Karpas-422 (cell line): ENCODE measurements around the gene GSK3A. TPM values are rescaled to one million over a fixed set of nuclear protein-coding genes. Genes with fewer than 3 reads are reported as not detected.

ENCODE experiments used
- DNase-seq: peaks from one replicate; pipeline ENCODE4 v3.0.0-alpha.2; 2015
- H2AFZ ChIP-seq: fragments of 200-600 bp; sonication (generic); 2 replicates; pipeline ENCODE4 v1.6.1; 2014; ENCODE audit warnings: antibody characterized with exemption, low read length, mixed read lengths
- H3K27ac ChIP-seq: fragments of 200-600 bp; sonication (generic); 2 replicates; pipeline ENCODE4 v1.5.1; 2014; ENCODE audit warnings: mild to moderate bottlenecking, low read length, moderate library complexity
- H3K27me3 ChIP-seq: fragments of 200-600 bp; sonication (generic); 2 replicates; pipeline ENCODE4 v1.6.1; 2014; ENCODE audit warnings: low read length, mixed read lengths
- H3K36me3 ChIP-seq: fragments of 200-600 bp; sonication (generic); 2 replicates; pipeline ENCODE4 v1.6.1; 2014; ENCODE audit warnings: low read length, mixed read lengths; ENCODE audit not compliant: insufficient read depth
- H3K4me1 ChIP-seq: fragments of 200-600 bp; sonication (generic); 2 replicates; pipeline ENCODE4 v1.6.1; 2014; ENCODE audit warnings: mild to moderate bottlenecking, low read length, mixed read lengths
- H3K4me2 ChIP-seq: fragments of 200-600 bp; sonication (generic); 2 replicates; pipeline ENCODE4 v1.6.1; 2014; ENCODE audit warnings: low read length, low read depth, mild to moderate bottlenecking; ENCODE audit not compliant: poor library complexity, severe bottlenecking
- H3K4me3 ChIP-seq: fragments of 200-600 bp; sonication (generic); 2 replicates; pipeline ENCODE4 v1.5.1; 2014; ENCODE audit warnings: mild to moderate bottlenecking, antibody characterized with exemption, low read length, mixed read lengths
- H3K79me2 ChIP-seq: fragments of 200-600 bp; sonication (generic); 2 replicates; pipeline ENCODE4 v1.6.1; 2014; ENCODE audit warnings: mild to moderate bottlenecking, low read length, mixed read lengths
- H3K9ac ChIP-seq: fragments of 200-600 bp; sonication (generic); 2 replicates; pipeline ENCODE4 v1.6.0; 2014; ENCODE audit warnings: low read length
- H3K9me2 ChIP-seq: fragments of 200-600 bp; sonication (generic), shearing (Covaris generic); replicated peaks from 2 replicates; pipeline ENCODE4 v1.6.0; 2014; ENCODE audit warnings: mild to moderate bottlenecking, low read length, moderate library complexity; ENCODE audit not compliant: insufficient read depth
- H3K9me3 ChIP-seq: fragments of 300-700, 200-600 bp; sonication (generic); 2 replicates; pipeline ENCODE4 v1.6.1; 2014; ENCODE audit warnings: low read length, mixed read lengths
- H4K20me1 ChIP-seq: fragments of 200-600 bp; sonication (generic); 2 replicates; pipeline ENCODE4 v1.6.1; 2014; ENCODE audit warnings: mild to moderate bottlenecking, antibody characterized with exemption, low read length, low read depth; ENCODE audit not compliant: insufficient read depth
- total RNA-seq: library from RNA; depleted of rRNA; stranded (reverse); fragments of >200 nt; shearing (Covaris generic); gene quantifications from 2 replicates; pipeline ENCODE4 v1.2.3, GENCODE V29; 2014; ENCODE audit warnings: low replicate concordance

GSK3A gene
- total RNA-seq, 1 experiment from 2014 or later: 29.3 TPM

DNA sequence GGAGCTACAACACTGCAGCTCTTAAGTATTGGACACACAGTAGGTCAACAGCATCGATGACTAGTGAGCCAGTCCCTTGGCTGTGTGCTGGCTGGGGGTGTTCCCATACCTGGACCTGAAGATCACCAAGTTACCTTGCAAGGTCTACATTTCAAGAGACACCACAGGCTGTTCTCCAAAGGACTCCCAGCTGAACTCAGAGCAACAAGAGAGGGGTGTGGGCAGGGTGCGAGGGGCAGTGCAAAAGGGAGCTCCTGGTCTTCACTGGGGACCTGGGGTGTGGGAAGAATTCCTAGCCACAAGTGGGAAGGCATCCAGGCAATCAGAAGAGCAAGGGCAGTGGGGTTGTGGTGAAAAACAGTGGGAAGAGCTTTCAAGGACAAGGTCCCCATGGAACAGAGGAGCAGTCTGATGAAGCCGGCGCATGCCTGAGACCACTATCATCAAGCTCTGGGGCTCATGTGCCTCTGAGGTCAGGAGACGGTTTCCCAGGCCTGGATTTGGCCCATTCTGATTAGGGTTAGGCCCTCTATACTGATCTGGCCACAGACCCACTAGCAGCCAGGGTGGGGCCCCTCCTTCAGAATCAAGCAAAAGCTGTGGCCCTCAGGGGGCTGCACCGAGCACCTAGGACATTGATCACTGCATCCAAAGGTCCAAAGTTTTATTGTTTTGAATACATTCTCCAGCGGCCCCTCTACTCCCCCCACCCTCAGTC is 4.7 kb upstream of the GSK3A start:
- Histone ChIP-seq H3K9me2 (no peaks in the 10 kb centered on the region), H3K4me1 (peaks cover 16% of the 10 kb centered on the region), H3K36me3 (0 out of 2 replicates have a peak, but pooled peaks cover 7% of the 10 kb centered on the region), H4K20me1 (peaks cover 12% of the 10 kb centered on the region), H3K9me3 (no peaks in the 10 kb centered on the region), H3K9ac (no peak overlapping the region), H3K79me2 (peaks cover 18% of the 10 kb centered on the region), H3K27me3 (no peaks in the 10 kb centered on the region), H3K27ac (0 out of 2 replicates have a peak overlapping the region, but pooled peaks have one; percentile 27), H3K4me2 (no peak overlapping the region), H3K4me3 (no peak overlapping the region), H2AFZ (no peak overlapping the region)
- no peak for DNase-seq

DNA sequence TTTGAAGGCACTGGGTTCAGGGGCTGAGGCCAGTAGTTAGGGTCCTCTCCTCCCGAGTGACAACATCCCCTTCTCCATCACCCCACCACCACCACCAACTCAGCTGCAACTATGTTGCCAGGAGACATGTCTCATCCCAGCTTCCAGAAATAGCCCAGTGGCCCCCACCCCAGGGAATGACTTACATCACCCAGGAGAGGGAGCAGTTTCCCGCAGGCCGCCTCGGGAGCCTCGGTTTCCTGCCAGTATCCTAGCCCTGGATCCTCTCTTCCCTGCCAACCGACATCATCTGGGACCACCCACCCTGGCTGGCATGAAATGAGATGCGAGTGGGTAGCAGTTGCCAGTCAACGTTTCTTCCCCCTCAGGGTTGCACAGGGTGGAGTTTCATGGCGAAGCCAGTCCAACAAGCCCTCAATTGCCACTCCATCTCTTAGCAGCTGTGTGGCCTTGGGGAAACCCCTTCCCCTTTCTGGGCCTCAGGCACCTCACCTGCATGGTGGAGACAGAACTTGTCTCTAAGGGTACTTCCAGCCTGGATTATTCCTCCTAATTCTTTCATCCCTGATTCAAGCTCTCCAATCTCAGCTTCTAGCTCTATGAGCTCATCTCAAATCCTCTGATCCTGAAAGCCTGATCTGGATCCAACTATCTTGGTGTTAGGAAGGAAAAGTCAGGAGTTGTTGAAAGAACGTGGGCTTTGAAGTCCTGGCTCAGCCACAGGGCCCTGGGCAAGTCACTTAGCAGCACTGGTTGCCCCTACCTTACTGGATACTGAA is 3.9 kb upstream of the GSK3A start:
- no peaks in the 10 kb centered on the region for H3K9me3 ChIP-seq
- no peak overlapping the region for H3K9ac ChIP-seq
- H3K9me2 ChIP-seq: no peaks in the 10 kb centered on the region
- H4K20me1 ChIP-seq: peaks cover 6% of the 10 kb centered on the region; the same call in 1 of the 2 replicates
- no peaks in the 10 kb centered on the region for H3K27me3 ChIP-seq
- peaks cover 13% of the 10 kb centered on the region for H3K4me1 ChIP-seq
- H3K27ac ChIP-seq: 0 out of 2 replicates have a peak overlapping the region, but pooled peaks have one; percentile 27
- peaks cover 18% of the 10 kb centered on the region for H3K79me2 ChIP-seq
- no peak overlapping the region for H3K4me2 ChIP-seq
- 0 out of 2 replicates have a peak, but pooled peaks cover 3% of the 10 kb centered on the region for H3K36me3 ChIP-seq
- H3K4me3 ChIP-seq: no peak overlapping the region
- no peak overlapping the region for H2AFZ ChIP-seq
- DNase-seq: no peak

DNA sequence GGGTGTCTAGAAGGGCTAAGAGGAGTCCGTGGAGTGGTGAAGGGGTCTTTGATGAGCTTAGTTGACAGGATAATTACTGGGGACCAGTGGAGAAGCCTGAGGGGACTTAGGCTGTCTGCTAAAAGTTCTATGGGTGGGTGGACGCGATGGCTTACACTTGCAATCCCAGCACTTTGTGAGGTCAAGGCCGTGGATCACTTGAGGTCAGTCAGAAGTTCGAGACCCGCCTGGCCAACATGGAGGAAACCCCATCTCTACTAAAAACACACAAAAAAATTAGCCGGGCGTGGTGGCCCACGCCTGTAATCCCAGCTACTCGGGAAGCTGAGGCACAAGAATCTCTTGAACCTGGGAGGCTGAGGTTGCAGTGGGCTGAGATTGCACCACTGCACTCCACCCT is 2.8 kb upstream of the GSK3A start:
- Histone ChIP-seq H3K36me3 (0 out of 2 replicates have a peak, but pooled peaks cover 5% of the 10 kb centered on the region), H4K20me1 (peaks cover under 1% of the 10 kb centered on the region; the same call in 1 of the 2 replicates), H3K79me2 (peaks cover 19% of the 10 kb centered on the region), H3K4me3 (peak overlapping the region; percentile 42; the same call in 1 of the 2 replicates), H3K4me1 (peaks cover 24% of the 10 kb centered on the region), H2AFZ (no peak overlapping the region), H3K27ac (peak overlapping the region; percentile 62), H3K4me2 (peak overlapping the region; percentile 77), H3K27me3 (no peaks in the 10 kb centered on the region), H3K9me3 (no peaks in the 10 kb centered on the region), H3K9me2 (no peaks in the 10 kb centered on the region), H3K9ac (peak overlapping the region; percentile 55)
- no peak for DNase-seq

DNA sequence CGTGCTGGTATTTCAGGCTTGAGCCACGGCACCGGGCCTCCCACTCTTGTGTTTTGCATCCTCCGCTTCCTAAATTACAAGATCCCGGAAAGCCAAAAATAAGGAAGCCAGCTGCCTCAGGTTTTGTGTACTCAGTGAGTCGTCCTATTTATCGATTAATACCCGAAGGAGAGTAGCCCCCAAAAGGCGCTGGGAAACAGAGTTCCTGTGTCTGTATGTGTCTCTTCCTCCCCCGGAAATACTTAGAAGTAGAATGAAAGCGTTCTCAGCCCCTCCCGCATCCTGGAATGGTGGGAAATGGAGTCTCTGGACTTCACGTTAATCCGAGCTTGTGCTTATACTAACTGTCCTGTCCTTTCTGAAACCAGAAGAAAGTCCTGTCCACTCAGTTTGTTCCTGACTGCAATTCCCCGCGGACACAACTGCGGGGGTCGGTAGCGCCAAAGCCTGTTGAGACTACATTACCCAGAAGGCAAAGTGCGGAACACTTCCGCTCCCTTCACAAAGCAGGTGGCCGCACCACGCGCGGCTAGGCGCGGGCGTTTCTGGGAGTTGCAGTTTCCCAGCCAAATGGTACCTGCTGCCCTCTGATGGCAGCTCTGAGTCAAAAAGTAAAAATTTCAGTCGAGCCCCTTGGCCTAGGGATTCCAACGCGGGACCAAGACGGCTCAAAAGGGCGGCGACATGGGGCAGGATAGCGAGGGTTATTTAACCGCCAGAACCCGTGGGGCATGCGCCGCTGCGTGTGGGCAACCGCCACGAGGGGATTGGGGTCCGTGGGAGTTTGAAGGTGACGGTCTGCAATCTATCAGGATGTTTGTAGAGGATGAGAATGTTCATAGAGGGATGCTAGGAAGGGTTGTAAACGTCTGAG is 2.2 kb upstream of the GSK3A start:
- peak overlapping the region; percentile 73 for H3K9ac ChIP-seq
- 0 out of 2 replicates have a peak, but pooled peaks cover 6% of the 10 kb centered on the region for H4K20me1 ChIP-seq
- H3K9me3 ChIP-seq: no peaks in the 10 kb centered on the region
- H3K4me2 ChIP-seq: peak overlapping the region; percentile 77
- peak; percentile 98 for DNase-seq
- 0 out of 2 replicates have a peak, but pooled peaks cover 6% of the 10 kb centered on the region for H3K36me3 ChIP-seq
- no peaks in the 10 kb centered on the region for H3K27me3 ChIP-seq
- H3K9me2 ChIP-seq: no peaks in the 10 kb centered on the region
- H3K4me1 ChIP-seq: peaks cover 31% of the 10 kb centered on the region
- peak overlapping the region; percentile 76 for H3K4me3 ChIP-seq
- peak overlapping the region; percentile 26; the same call in 1 of the 2 replicates for H2AFZ ChIP-seq
- H3K79me2 ChIP-seq: peaks cover 25% of the 10 kb centered on the region
- peak overlapping the region; percentile 92 for H3K27ac ChIP-seq

DNA sequence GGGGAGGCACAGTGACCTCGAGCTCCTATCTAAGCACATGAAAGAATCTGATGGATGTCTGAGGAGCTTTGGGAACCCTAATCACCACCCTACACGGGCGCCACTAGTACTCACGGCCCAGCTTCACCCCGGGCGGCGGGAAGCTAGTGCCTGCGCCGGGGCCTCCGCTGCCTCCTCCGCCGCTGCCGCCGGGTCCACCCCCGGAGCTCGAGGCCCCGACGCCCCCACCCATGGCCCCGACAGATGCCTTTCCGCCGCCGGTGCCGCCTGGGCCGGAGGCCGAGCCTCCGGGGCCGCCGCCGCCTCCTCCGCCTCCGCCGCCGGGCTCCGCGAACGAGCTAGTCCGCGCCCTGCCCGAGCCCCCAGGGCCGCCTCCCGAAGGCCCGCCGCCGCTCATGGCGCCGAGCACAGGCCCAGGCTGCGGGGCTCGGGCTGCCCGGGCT is 312 bp downstream of the GSK3A start:
- Histone ChIP-seq H3K27me3 (no peaks in the 10 kb centered on the region), H3K4me3 (peak overlapping the region; percentile 76), H3K27ac (peak overlapping the region; percentile 35), H3K9me3 (no peaks in the 10 kb centered on the region), H4K20me1 (peaks cover 10% of the 10 kb centered on the region; the same call in 1 of the 2 replicates), H3K36me3 (peaks cover 10% of the 10 kb centered on the region; the same call in 1 of the 2 replicates), H3K4me1 (peaks cover 37% of the 10 kb centered on the region), H2AFZ (no peak overlapping the region), H3K9ac (peak overlapping the region; percentile 77), H3K4me2 (peak overlapping the region; percentile 86), H3K9me2 (no peaks in the 10 kb centered on the region), H3K79me2 (peaks cover 36% of the 10 kb centered on the region)
- DNase-seq: no peak

DNA sequence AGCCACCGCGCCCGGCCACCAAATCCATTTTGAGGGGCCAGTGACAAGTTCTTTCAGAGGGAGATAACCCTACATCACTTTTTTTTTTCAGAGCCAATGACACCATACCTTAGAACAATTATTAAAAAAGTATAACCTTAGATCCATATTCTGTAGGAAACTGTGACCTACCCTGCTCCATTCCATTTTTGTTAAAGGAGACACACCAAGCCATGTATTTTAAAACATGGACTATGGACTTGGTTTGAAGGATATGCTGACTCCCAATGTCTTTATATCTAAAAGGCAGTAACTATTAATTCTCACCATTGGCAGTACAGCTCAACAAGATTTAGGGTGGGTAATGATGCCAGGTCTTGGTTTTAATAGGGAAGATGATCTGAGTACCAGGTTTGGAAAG is 1.1 kb downstream of the GSK3A start:
- Histone ChIP-seq H4K20me1 (peaks cover 10% of the 10 kb centered on the region; the same call in 1 of the 2 replicates), H3K9me2 (no peaks in the 10 kb centered on the region), H3K27ac (peak overlapping the region; percentile 35; the same call in 1 of the 2 replicates), H3K9me3 (no peaks in the 10 kb centered on the region), H2AFZ (no peak overlapping the region), H3K4me3 (peak overlapping the region; percentile 76), H3K36me3 (peaks cover 14% of the 10 kb centered on the region; the same call in 1 of the 2 replicates), H3K27me3 (no peaks in the 10 kb centered on the region), H3K9ac (peak overlapping the region; percentile 77), H3K4me1 (peaks cover 37% of the 10 kb centered on the region), H3K79me2 (peaks cover 36% of the 10 kb centered on the region), H3K4me2 (peak overlapping the region; percentile 86)
- DNase-seq: no peak

DNA sequence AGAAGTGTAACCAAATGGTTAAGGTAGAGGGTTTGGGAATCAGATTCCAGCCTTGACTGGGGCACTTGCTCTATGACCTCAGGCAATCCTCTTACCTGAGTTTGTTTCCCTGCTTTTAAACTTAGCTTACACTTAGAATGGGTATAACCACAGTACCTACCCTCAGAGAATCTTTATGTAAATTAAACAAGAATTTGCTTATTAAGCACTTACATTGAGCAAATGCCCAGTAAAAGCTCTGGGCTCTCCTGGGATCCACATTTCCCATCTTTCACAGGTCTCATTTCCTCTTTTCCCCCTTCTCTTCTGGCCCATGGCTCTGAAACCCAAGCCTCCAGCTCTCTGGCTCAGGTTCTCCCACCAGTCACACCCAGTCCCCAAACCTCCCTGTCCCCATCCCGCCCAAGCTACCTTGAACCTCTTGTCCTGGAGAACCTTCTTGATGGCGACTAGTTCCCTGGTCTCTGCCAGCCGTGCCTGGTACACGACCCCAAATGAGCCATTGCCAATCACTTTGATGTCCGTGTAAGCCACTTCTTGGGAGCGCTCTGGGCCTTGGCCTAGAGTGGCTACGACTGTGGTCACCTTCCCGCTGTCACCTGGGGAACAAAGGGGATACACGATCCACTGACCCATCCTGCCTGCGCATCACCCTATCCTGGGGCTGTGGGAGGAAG is 2.7 kb downstream of the GSK3A start:
- H3K9me2 ChIP-seq: no peaks in the 10 kb centered on the region
- peaks cover 36% of the 10 kb centered on the region for H3K79me2 ChIP-seq
- H3K4me1 ChIP-seq: peaks cover 31% of the 10 kb centered on the region
- H3K27ac ChIP-seq: peak overlapping the region; percentile 19; the same call in 1 of the 2 replicates
- H3K36me3 ChIP-seq: peaks cover 20% of the 10 kb centered on the region
- peak overlapping the region; percentile 76; the same call in 1 of the 2 replicates for H3K4me3 ChIP-seq
- peaks cover 10% of the 10 kb centered on the region; the same call in 1 of the 2 replicates for H4K20me1 ChIP-seq
- no peaks in the 10 kb centered on the region for H3K27me3 ChIP-seq
- DNase-seq: peak; percentile 68
- H3K4me2 ChIP-seq: peak overlapping the region; percentile 86
- no peak overlapping the region for H3K9ac ChIP-seq
- H2AFZ ChIP-seq: no peak overlapping the region
- H3K9me3 ChIP-seq: no peaks in the 10 kb centered on the region
